Measurements from ENCODE around the gene NACAD. TPM values are rescaled to one million over a fixed set of nuclear protein-coding genes. Genes with fewer than 3 reads are reported as not detected.

Gene NACAD
- polyA plus RNA-seq, 1 experiment = 0.64 TPM

DNA sequence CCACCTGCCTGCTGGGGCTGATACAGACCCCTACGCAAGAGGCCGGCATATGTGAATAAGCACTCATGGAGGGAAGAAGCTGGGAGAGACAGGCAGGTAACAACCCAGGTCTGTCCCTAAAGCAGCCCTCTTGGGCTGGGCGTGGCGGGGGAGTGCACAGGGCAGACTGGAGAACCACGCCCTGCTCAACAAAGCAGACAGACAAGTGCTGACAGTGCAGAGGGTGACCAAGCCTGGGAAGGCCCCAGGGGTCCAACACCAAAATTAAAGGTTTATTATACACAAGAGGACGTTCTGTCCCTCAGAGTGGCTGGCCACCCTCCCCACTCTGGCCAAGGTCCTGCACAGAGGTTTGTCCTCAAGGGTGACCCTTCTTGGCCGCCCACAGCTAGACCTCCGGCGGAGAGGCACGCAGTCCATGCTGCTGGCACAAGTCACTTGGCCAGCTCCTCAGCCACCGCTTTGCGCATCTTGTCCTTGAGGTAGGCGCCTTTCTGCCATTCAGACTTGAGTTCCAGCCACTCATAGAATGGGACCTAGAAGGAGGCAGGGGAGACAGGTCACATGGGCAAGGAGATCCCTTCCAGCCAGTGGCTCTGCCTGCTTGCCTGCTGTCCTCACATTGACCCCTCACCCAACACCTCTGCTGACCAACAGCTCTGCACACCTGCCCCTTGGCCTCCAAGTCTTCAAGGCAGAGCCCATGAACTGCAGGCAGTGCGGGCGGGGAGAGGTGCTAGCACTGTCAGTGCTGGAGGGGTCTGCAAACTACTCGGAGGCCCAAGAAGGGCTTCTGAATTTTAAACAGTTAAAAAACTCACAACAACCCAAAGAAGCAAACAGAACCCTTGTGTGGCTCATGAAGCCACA lies 11.4 kb upstream of the NACAD start:
- no peaks in the 10 kb centered on the region for H3K9me3 ChIP-seq (ENCODE audit: control insufficient read depth, insufficient read depth, low read length)
- TF ChIP-seq CTCF (IDR thresholded peaks at IDR 0.05; ENCODE audit: low read depth, low read length) = no peak
- ChIA-PET POLR2A (no interaction called here), CTCF (no interaction called here)
- DNase-seq (ENCODE audit: low read depth, low spot score) = no peak
- H3K27ac ChIP-seq (ENCODE audit: low read depth, low read length) = no peak overlapping the region
- no peaks in the 10 kb centered on the region for H3K27me3 ChIP-seq (ENCODE audit: control insufficient read depth, insufficient read depth, low read length)
- H3K4me3 ChIP-seq (ENCODE audit: low read depth, low read length) = no peak overlapping the region

GRCh38 chr7:45098983-45099839 lies 10.4 kb upstream of the NACAD start:
- POLR2A ChIA-PET = no interaction called here
- Histone ChIP-seq H3K27ac (ENCODE audit: low read depth, low read length) (no peak overlapping the region), H3K4me3 (ENCODE audit: low read depth, low read length) (no peak overlapping the region), H3K9me3 (ENCODE audit: control insufficient read depth, insufficient read depth, low read length) (no peaks in the 10 kb centered on the region), H3K27me3 (ENCODE audit: control insufficient read depth, insufficient read depth, low read length) (no peaks in the 10 kb centered on the region)
- CTCF ChIA-PET = no interaction called here
- DNase-seq (ENCODE audit: low read depth, low spot score) = no peak
- TF ChIP-seq CTCF (IDR thresholded peaks at IDR 0.05; ENCODE audit: low read depth, low read length) = no peak

DNA sequence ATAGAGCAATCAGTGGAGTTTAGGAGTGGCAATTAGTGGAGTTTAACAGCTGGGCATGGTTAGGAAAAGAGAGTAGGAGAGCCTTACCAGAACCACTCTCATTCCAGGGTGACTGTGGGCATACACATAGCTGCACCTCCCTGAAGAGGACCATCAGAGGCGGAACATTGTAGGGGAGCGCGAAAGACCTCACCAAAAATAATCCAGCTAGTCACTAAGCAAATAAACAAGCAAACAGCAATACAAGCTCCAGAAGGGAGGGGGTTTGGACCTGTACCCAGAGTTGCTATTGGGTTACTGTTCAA lies 4.1 kb upstream of the NACAD start:
- Histone ChIP-seq H3K27me3 (ENCODE audit: control insufficient read depth, insufficient read depth, low read length) (peaks cover 3% of the 10 kb centered on the region), H3K9me3 (ENCODE audit: control insufficient read depth, insufficient read depth, low read length) (no peaks in the 10 kb centered on the region; the same call in 1 of the 2 replicates), H3K4me3 (ENCODE audit: low read depth, low read length) (no peak overlapping the region), H3K27ac (ENCODE audit: low read depth, low read length) (no peak overlapping the region)
- no peak for TF ChIP-seq CTCF (IDR thresholded peaks at IDR 0.05; ENCODE audit: low read depth, low read length)
- POLR2A ChIA-PET = interaction anchor here (1.0 kb wide), 1 partner anchor 107 kb away, joined by 4 read pairs; no protein-coding TSS in a partner anchor
- DNase-seq (ENCODE audit: low read depth, low spot score) = no peak
- CTCF ChIA-PET = interaction anchor here (1.1 kb wide), 1 partner anchor 43 kb away, joined by 5 read pairs; no protein-coding TSS in a partner anchor

DNA sequence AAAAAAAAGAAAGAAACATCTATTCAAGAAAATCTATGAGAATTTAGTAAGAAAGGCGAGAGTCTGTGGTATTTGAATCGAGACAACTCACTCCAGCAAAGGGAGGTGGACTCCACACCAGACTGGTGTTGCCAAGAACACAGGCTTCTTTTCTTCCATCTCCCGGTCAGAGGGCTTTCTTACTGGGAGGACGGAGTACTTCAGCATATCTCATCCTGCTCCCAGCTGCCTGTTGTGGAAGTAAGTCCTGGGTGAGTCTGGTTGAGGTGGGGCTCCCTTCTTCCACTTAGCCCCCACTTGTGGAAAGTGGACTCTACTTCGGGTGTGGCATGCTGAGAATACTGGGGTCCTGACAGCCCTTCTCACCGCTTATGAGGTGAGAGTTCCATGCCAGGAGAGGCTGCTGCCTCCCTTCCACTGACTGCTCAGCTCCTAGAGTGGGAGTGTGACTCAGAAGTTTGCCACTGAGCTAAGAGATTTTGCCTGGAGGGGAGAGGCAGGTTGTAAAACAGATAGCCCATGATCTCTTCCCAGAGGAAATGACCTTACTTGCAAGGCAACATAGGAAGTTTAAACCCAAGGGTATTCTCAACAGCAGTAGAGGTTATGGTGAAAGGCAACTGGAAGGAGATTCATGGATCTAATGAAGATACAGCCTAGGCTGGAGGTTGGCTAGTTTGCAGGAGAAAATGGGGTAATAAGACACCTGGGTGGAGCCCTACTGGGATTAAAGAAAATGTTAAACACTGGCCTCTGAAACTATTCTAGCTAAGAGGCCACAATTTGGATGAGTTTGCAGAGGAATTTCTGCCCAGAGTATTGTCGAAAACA lies 3.5 kb upstream of the NACAD start:
- CTCF ChIA-PET = interaction anchor here (0.6 to 1.1 kb wide), 2 partner anchors 43 to 606 kb away, joined by 4 to 5 read pairs; no protein-coding TSS in a partner anchor
- Histone ChIP-seq H3K27me3 (ENCODE audit: control insufficient read depth, insufficient read depth, low read length) (peaks cover 3% of the 10 kb centered on the region), H3K9me3 (ENCODE audit: control insufficient read depth, insufficient read depth, low read length) (no peaks in the 10 kb centered on the region; the same call in 1 of the 2 replicates), H3K27ac (ENCODE audit: low read depth, low read length) (no peak overlapping the region), H3K4me3 (ENCODE audit: low read depth, low read length) (no peak overlapping the region)
- TF ChIP-seq CTCF (IDR thresholded peaks at IDR 0.05; ENCODE audit: low read depth, low read length) = no peak
- no peak for DNase-seq (ENCODE audit: low read depth, low spot score)
- POLR2A ChIA-PET = interaction anchor here (1.0 kb wide), 1 partner anchor 107 kb away, joined by 4 read pairs; no protein-coding TSS in a partner anchor
